ENCODE measurements around the gene ITPKB. TPM values are rescaled to one million over a fixed set of nuclear protein-coding genes. Genes with fewer than 3 reads are reported as not detected.

ITPKB gene
- total and polyA plus RNA-seq, 2 experiments from 2014 or later: 0.31 to 5.2 TPM

DNA sequence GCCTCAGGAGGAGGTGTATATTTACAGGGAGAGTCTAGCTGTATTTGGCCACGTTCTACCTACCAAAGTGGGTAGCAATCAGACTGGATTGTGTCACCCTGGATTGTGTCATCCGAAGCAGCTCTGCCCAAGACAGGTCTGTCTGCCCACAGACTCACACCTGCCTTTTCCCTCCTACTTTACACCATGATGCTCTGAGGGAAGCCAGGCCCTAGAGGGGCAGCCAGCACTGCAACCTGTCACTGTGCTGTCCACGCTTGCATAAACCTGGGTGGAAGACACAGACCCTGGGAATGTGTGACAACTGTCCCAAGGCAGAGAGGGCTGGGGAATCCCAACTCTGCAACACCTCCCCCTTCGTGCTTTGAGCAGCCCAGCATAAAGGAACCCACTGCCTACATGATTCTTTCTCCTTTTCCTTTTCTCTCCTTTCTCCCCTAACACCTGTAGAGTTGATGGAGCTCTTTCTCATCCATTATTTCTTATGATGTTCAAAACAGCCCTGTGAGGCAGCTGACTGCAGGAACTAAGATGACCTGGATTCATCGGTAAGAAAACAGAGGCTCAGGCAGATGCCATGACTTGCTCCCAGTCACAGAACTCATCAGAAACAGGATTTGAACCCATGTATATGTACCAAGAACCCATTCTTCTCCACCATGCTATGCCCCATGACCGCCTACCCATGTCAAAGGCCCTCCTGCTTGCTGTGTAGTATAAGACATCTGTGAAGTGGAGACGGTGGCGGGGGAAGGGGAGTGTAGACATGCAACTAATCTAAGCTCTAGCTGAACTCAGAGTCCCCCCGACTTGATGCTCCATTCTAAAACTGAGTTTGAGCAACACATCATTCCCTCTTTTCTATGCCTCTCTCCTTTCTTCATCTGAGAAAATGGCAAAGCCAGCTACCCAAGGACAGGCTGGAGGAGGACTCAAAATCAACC, 55.9 kb downstream of the ITPKB start:
- H3K36me3 ChIP-seq (ENCODE audit: insufficient read depth): no peaks in the 10 kb centered on the region
- no peak for ATAC-seq
- TF ChIP-seq, protein P1, sequence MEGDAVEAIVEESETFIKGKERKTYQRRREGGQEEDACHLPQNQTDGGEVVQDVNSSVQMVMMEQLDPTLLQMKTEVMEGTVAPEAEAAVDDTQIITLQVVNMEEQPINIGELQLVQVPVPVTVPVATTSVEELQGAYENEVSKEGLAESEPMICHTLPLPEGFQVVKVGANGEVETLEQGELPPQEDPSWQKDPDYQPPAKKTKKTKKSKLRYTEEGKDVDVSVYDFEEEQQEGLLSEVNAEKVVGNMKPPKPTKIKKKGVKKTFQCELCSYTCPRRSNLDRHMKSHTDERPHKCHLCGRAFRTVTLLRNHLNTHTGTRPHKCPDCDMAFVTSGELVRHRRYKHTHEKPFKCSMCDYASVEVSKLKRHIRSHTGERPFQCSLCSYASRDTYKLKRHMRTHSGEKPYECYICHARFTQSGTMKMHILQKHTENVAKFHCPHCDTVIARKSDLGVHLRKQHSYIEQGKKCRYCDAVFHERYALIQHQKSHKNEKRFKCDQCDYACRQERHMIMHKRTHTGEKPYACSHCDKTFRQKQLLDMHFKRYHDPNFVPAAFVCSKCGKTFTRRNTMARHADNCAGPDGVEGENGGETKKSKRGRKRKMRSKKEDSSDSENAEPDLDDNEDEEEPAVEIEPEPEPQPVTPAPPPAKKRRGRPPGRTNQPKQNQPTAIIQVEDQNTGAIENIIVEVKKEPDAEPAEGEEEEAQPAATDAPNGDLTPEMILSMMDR (conservative IDR thresholded peaks at IDR 0.05; ENCODE audit: low read depth in 2 of 2): no peak
- no peak for TF ChIP-seq ZNF331 (CRISPR knock-in tag; IDR thresholded peaks at IDR 0.05; ENCODE audit: low read depth)
- TF ChIP-seq STAT1 (IDR thresholded peaks at IDR 0.05; ENCODE audit: unreplicated experiment): no peak
- TF ChIP-seq JUNB (IDR thresholded peaks at IDR 0.05; ENCODE audit: unreplicated experiment): no peak
- TF ChIP-seq ZNF114 (CRISPR knock-in tag; IDR thresholded peaks at IDR 0.05): no peak
- no peak for TF ChIP-seq POLR2AphosphoS5 (IDR thresholded peaks at IDR 0.05; ENCODE audit: low read depth)
- TF ChIP-seq, protein P2, sequence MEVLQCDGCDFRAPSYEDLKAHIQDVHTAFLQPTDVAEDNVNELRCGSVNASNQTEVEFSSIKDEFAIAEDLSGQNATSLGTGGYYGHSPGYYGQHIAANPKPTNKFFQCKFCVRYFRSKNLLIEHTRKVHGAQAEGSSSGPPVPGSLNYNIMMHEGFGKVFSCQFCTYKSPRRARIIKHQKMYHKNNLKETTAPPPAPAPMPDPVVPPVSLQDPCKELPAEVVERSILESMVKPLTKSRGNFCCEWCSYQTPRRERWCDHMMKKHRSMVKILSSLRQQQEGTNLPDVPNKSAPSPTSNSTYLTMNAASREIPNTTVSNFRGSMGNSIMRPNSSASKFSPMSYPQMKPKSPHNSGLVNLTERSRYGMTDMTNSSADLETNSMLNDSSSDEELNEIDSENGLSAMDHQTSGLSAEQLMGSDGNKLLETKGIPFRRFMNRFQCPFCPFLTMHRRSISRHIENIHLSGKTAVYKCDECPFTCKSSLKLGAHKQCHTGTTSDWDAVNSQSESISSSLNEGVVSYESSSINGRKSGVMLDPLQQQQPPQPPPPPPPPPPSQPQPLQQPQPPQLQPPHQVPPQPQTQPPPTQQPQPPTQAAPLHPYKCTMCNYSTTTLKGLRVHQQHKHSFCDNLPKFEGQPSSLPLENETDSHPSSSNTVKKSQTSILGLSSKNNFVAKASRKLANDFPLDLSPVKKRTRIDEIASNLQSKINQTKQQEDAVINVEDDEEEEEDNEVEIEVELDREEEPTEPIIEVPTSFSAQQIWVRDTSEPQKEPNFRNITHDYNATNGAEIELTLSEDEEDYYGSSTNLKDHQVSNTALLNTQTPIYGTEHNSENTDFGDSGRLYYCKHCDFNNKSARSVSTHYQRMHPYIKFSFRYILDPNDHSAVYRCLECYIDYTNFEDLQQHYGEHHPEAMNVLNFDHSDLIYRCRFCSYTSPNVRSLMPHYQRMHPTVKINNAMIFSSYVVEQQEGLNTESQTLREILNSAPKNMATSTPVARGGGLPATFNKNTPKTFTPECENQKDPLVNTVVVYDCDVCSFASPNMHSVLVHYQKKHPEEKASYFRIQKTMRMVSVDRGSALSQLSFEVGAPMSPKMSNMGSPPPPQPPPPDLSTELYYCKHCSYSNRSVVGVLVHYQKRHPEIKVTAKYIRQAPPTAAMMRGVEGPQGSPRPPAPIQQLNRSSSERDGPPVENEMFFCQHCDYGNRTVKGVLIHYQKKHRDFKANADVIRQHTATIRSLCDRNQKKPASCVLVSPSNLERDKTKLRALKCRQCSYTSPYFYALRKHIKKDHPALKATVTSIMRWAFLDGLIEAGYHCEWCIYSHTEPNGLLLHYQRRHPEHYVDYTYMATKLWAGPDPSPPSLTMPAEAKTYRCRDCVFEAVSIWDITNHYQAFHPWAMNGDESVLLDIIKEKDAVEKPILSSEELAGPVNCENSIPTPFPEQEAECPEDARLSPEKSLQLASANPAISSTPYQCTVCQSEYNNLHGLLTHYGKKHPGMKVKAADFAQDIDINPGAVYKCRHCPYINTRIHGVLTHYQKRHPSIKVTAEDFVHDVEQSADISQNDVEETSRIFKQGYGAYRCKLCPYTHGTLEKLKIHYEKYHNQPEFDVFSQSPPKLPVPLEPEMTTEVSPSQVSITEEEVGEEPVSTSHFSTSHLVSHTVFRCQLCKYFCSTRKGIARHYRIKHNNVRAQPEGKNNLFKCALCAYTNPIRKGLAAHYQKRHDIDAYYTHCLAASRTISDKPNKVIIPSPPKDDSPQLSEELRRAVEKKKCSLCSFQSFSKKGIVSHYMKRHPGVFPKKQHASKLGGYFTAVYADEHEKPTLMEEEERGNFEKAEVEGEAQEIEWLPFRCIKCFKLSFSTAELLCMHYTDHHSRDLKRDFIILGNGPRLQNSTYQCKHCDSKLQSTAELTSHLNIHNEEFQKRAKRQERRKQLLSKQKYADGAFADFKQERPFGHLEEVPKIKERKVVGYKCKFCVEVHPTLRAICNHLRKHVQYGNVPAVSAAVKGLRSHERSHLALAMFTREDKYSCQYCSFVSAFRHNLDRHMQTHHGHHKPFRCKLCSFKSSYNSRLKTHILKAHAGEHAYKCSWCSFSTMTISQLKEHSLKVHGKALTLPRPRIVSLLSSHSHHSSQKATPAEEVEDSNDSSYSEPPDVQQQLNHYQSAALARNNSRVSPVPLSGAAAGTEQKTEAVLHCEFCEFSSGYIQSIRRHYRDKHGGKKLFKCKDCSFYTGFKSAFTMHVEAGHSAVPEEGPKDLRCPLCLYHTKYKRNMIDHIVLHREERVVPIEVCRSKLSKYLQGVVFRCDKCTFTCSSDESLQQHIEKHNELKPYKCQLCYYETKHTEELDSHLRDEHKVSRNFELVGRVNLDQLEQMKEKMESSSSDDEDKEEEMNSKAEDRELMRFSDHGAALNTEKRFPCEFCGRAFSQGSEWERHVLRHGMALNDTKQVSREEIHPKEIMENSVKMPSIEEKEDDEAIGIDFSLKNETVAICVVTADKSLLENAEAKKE (CRISPR knock-in tag; IDR thresholded peaks at IDR 0.05): no peak
- no peak for TF ChIP-seq ETS1 (IDR thresholded peaks at IDR 0.05)
- no peak for TF ChIP-seq EZH2 (IDR thresholded peaks at IDR 0.05; ENCODE audit: low read depth, unreplicated experiment)
- no peak for TF ChIP-seq CREB1 (CRISPR knock-in tag; IDR thresholded peaks at IDR 0.05; ENCODE audit: low read depth)
- no peak for TF ChIP-seq EZH2phosphoT487 (IDR thresholded peaks at IDR 0.05; ENCODE audit: unreplicated experiment)
- TF ChIP-seq, protein P3, sequence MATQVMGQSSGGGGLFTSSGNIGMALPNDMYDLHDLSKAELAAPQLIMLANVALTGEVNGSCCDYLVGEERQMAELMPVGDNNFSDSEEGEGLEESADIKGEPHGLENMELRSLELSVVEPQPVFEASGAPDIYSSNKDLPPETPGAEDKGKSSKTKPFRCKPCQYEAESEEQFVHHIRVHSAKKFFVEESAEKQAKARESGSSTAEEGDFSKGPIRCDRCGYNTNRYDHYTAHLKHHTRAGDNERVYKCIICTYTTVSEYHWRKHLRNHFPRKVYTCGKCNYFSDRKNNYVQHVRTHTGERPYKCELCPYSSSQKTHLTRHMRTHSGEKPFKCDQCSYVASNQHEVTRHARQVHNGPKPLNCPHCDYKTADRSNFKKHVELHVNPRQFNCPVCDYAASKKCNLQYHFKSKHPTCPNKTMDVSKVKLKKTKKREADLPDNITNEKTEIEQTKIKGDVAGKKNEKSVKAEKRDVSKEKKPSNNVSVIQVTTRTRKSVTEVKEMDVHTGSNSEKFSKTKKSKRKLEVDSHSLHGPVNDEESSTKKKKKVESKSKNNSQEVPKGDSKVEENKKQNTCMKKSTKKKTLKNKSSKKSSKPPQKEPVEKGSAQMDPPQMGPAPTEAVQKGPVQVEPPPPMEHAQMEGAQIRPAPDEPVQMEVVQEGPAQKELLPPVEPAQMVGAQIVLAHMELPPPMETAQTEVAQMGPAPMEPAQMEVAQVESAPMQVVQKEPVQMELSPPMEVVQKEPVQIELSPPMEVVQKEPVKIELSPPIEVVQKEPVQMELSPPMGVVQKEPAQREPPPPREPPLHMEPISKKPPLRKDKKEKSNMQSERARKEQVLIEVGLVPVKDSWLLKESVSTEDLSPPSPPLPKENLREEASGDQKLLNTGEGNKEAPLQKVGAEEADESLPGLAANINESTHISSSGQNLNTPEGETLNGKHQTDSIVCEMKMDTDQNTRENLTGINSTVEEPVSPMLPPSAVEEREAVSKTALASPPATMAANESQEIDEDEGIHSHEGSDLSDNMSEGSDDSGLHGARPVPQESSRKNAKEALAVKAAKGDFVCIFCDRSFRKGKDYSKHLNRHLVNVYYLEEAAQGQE (IDR thresholded peaks at IDR 0.05; ENCODE audit: unreplicated experiment): no peak
- no peak for TF ChIP-seq NANOG (IDR thresholded peaks at IDR 0.05; ENCODE audit: borderline replicate concordance)
- peaks cover 35% of the 10 kb centered on the region for H3K27me3 ChIP-seq (ENCODE audit: insufficient read depth)
- no peaks in the 10 kb centered on the region for H3F3A ChIP-seq (replicated peaks; ENCODE audit: low read depth)
- H3K4me1 ChIP-seq (ENCODE audit: insufficient read depth): peaks cover 15% of the 10 kb centered on the region
- Mint-ChIP-seq H3K9me3 (no peaks in the 10 kb centered on the region), H3K36me3 (ENCODE audit: low read depth) (no peaks in the 10 kb centered on the region), H3K27ac (no peak overlapping the region), H3K4me1 (peaks cover 52% of the 10 kb centered on the region), H3K4me3 (no peak overlapping the region), H3K27me3 (ENCODE audit: insufficient read depth, low read depth, poor library complexity) (peaks cover 23% of the 10 kb centered on the region)
- no peak overlapping the region for H3K27ac ChIP-seq (ENCODE audit: low read depth)
- H4K20me1 ChIP-seq (replicated peaks; ENCODE audit: insufficient read depth): no peaks in the 10 kb centered on the region; the same call in 1 of the 2 replicates
- no peak for DNase-seq (ENCODE audit: low spot score)
- no peak overlapping the region for H2AFZ ChIP-seq
- no peaks in the 10 kb centered on the region for H3K79me2 ChIP-seq (replicated peaks; ENCODE audit: insufficient read depth)
- H3K4me3 ChIP-seq: no peak overlapping the region
- H3K4me2 ChIP-seq: no peak overlapping the region
- no peaks in the 10 kb centered on the region for H3K9me2 ChIP-seq (ENCODE audit: insufficient read depth)

Data from GM23338 (cell line).